K562 (cell line): ENCODE results near the gene NBPF4. TPM values are rescaled to one million over a fixed set of nuclear protein-coding genes. Genes with fewer than 3 reads are reported as not detected.

ENCODE experiments used
- ATAC-seq: fragments of 200-7000 bp; cut with Tn5 transposase; 3 replicates; pipeline ENCODE4 v1.9.1; 2020; ENCODE audit warnings: moderate library complexity
- BruUV-seq: library from RNA; stranded (reverse); fragments of 400-500 nt; replicated peaks from 2 replicates; lab custom pipeline; 2021; lab: Mats Ljungman, UMichigan
- CTCF ChIA-PET: fragments of 300-600 bp; formaldehyde crosslinking; extraction: SDS; loops from one replicate; lab custom pipeline; 2021; ENCODE audit warnings: low intra/inter-chr PET ratio; lab: Yijun Ruan, JAX
- POLR2A ChIA-PET: fragments of 300-600, 350-650 bp; sonication (Branson Sonifier 250); formaldehyde crosslinking; extraction: SDS; loops from one replicate; lab custom pipeline; 2021; ENCODE audit warnings: antibody characterized with exemption, inconsistent platforms; lab: Yijun Ruan, JAX
- DNase-seq, 4 experiments: peaks; one replicate each; pipeline versions ENCODE4 v3.0.0 to v3.0.0-alpha.2; 2011 to 2018; ENCODE audit warnings: low spot score in 3 of 4, mixed read lengths in 3 of 4; ENCODE audit errors: extremely low read depth in 1 of 4
- FAIRE-seq: peaks from 2 replicates; lab custom pipeline; 2011; peaks lifted over from hg19 to GRCh38; lab: Jason Lieb, UNC
- H2AFZ ChIP-seq: 2 replicates; pipeline ENCODE4 v1.6.0; 2011; ENCODE audit warnings: low read depth, low read length, control low read depth, inconsistent platforms
- H3K27ac ChIP-seq: fragments of 200-600 bp; 3 replicates; pipeline ENCODE4 v1.8.0; 2011; ENCODE audit warnings: low read depth, mild to moderate bottlenecking, control low read depth, inconsistent platforms, low read length, moderate library complexity, mixed read lengths; ENCODE audit errors: extremely low read depth
- H3K27me3 ChIP-seq, 2 experiments: fragments of 300-600 bp in 1 of 2; 2 replicates in 1 of 2; 3 replicates in 1 of 2; pipeline versions ENCODE4 v1.6.0 to v1.8.0; 2011; ENCODE audit warnings: inconsistent platforms in 2 of 2, low read length in 2 of 2, mild to moderate bottlenecking in 1 of 2, mixed read lengths in 1 of 2, moderate library complexity in 1 of 2; ENCODE audit not compliant: control insufficient read depth in 2 of 2, insufficient read depth in 2 of 2
- H3K36me3 ChIP-seq: fragments of 300-600 bp; 3 replicates; pipeline ENCODE4 v1.8.0; 2011; ENCODE audit warnings: mild to moderate bottlenecking, low read length, inconsistent platforms; ENCODE audit not compliant: control insufficient read depth, insufficient read depth
- H3K4me1 ChIP-seq, 2 experiments: fragments of 200-600 bp in 1 of 2; replicated peaks in 1 of 2; 2 replicates in 1 of 2; 3 replicates in 1 of 2; pipeline versions ENCODE4 v1.5.1 to v1.8.0; 2011; ENCODE audit warnings: inconsistent platforms in 2 of 2, low read length in 2 of 2, mild to moderate bottlenecking in 1 of 2, mixed read lengths in 1 of 2, moderate library complexity in 1 of 2; ENCODE audit not compliant: control insufficient read depth in 2 of 2, insufficient read depth in 2 of 2
- H3K4me2 ChIP-seq: 2 replicates; pipeline ENCODE4 v1.6.1; 2011; ENCODE audit warnings: low read length, control low read depth, inconsistent platforms, mixed read lengths; ENCODE audit not compliant: insufficient read depth
- H3K4me3 ChIP-seq: fragments of 200-600 bp; sonication (generic), shearing (Covaris generic); 2 replicates; pipeline ENCODE4 v1.5.1; 2016; ENCODE audit warnings: control low read depth, inconsistent platforms
- H3K79me2 ChIP-seq: fragments of 200-600 bp; 3 replicates; pipeline ENCODE4 v1.8.0; 2011; ENCODE audit warnings: low read length, inconsistent platforms; ENCODE audit not compliant: control insufficient read depth, insufficient read depth
- H3K9ac ChIP-seq, 2 experiments: 2 replicates each; pipeline versions ENCODE4 v1.6.0 to v1.6.1; 2011; ENCODE audit warnings: low read depth in 2 of 2, low read length in 2 of 2, control low read depth in 1 of 2, inconsistent platforms in 1 of 2, mild to moderate bottlenecking in 1 of 2, mixed read lengths in 1 of 2; ENCODE audit not compliant: insufficient read depth in 1 of 2
- H3K9me1 ChIP-seq: one replicate; pipeline ENCODE4 v1.6.0; 2011; ENCODE audit warnings: inconsistent platforms, mild to moderate bottlenecking, low read length, moderate library complexity; ENCODE audit not compliant: control insufficient read depth, insufficient read depth
- H3K9me3 ChIP-seq: replicated peaks from 2 replicates; pipeline ENCODE4 v1.5.1; 2011; ENCODE audit warnings: low read depth, low read length, inconsistent platforms; ENCODE audit not compliant: control insufficient read depth, insufficient read depth
- H4K20me1 ChIP-seq: replicated peaks from 2 replicates; pipeline ENCODE4 v1.6.1; 2011; ENCODE audit warnings: low read length, inconsistent platforms, mixed read lengths; ENCODE audit not compliant: control insufficient read depth, insufficient read depth
- C11orf30 ChIP-seq: fragments of 450-650 bp; IDR thresholded peaks from 2 replicates; pipeline ENCODE4 v1.6.1; 2016; ENCODE audit warnings: low read depth, mild to moderate bottlenecking
- CBFA2T2 ChIP-seq: fragments of 450-650 bp; conservative IDR thresholded peaks from 2 replicates; pipeline ENCODE4 v1.6.1; 2017; ENCODE audit warnings: mild to moderate bottlenecking
- CBFA2T3 ChIP-seq: fragments of 450-650 bp; IDR thresholded peaks from 2 replicates; pipeline ENCODE4 v1.6.1; 2017
- CHD1 ChIP-seq: fragments of 200-600 bp; sonication (generic); IDR thresholded peaks from one replicate; pipeline ENCODE4 v1.6.1; 2012; ENCODE audit warnings: mild to moderate bottlenecking, moderate library complexity, low read length, inconsistent platforms
- CXXC5 ChIP-seq: fragments of 250-450 bp; sonication (Bioruptor Pico); IDR thresholded peaks from 2 replicates; pipeline ENCODE4 v1.8.0; 2022; ENCODE audit warnings: inconsistent platforms, mild to moderate bottlenecking, moderate library complexity
- ELK1 ChIP-seq: sonication (generic); formaldehyde crosslinking; IDR thresholded peaks from 2 replicates; pipeline ENCODE4 v1.8.1; 2022; ENCODE audit warnings: missing genetic modification reagents
- JUND ChIP-seq, 2 experiments: IDR thresholded peaks; 2 replicates in 1 of 2; 3 replicates in 1 of 2; pipeline ENCODE4 v1.6.1; 2011; ENCODE audit warnings: borderline replicate concordance in 2 of 2, low read depth in 2 of 2, low read length in 2 of 2, improper control_type of control experiment in 1 of 2, missing biosample characterization in 1 of 2, missing genetic modification characterization in 1 of 2, missing genetic modification reagents in 1 of 2
- KLF13 ChIP-seq: fragments of 450-650 bp; IDR thresholded peaks from 2 replicates; pipeline ENCODE4 v1.6.1; 2016; ENCODE audit warnings: missing genetic modification characterization, low read depth, mild to moderate bottlenecking, missing compliant biosample characterization, moderate library complexity, borderline replicate concordance
- PHF8 ChIP-seq: fragments of 200-600 bp; sonication (generic); IDR thresholded peaks from 2 replicates; pipeline ENCODE4 v1.6.1; 2012; ENCODE audit warnings: mixed run types, mild to moderate bottlenecking, inconsistent platforms, low read length, moderate library complexity, borderline replicate concordance
- PTBP1 ChIP-seq: fragments of 200-400 bp; formaldehyde crosslinking; IDR thresholded peaks from 2 replicates; pipeline ENCODE4 v1.6.1; 2017; ENCODE audit warnings: low read depth, low read length
- SRSF7 ChIP-seq: fragments of 200-400 bp; formaldehyde crosslinking; optimal IDR thresholded peaks from 2 replicates; pipeline ENCODE3; 2017; ENCODE audit warnings: mild to moderate bottlenecking, low read depth, low read length
- STAT5A ChIP-seq: IDR thresholded peaks from 2 replicates; pipeline ENCODE4 v1.6.1; 2012; ENCODE audit warnings: low read length, inconsistent platforms, borderline replicate concordance
- TEAD4 ChIP-seq, 2 experiments: sonication (generic) in 1 of 2; formaldehyde crosslinking in 1 of 2; IDR thresholded peaks; 2 replicates each; pipeline versions ENCODE4 v1.6.1 to v1.8.0; 2012 to 2022; ENCODE audit warnings: borderline replicate concordance in 1 of 2, inconsistent platforms in 1 of 2, low read length in 1 of 2, mild to moderate bottlenecking in 1 of 2, missing genetic modification reagents in 1 of 2
- YY1 ChIP-seq, 3 experiments: IDR thresholded peaks; 2 replicates each; pipeline ENCODE4 v1.6.1; 2011; ENCODE audit warnings: low read length in 2 of 3, mild to moderate bottlenecking in 2 of 3, moderate library complexity in 2 of 3, borderline replicate concordance in 1 of 3, control low read depth in 1 of 3, low read depth in 1 of 3; ENCODE audit not compliant: insufficient read depth in 3 of 3, insufficient replicate concordance in 2 of 3, control insufficient read depth in 1 of 3, insufficient read length in 1 of 3; ENCODE audit errors: extremely low read depth in 1 of 3
- ZBTB7A ChIP-seq: IDR thresholded peaks from 2 replicates; pipeline ENCODE4 v1.6.1; 2011; ENCODE audit warnings: low read depth, mild to moderate bottlenecking, low read length, moderate library complexity, borderline replicate concordance; ENCODE audit not compliant: control insufficient read depth
- ZBTB9 ChIP-seq: fragments of 450-650 bp; formaldehyde crosslinking; IDR thresholded peaks from 2 replicates; pipeline ENCODE4 v1.4.0; 2020; ENCODE audit warnings: mild to moderate bottlenecking, moderate library complexity
- ZNF316 ChIP-seq: fragments of 450-650 bp; IDR thresholded peaks from 2 replicates; pipeline ENCODE4 v1.6.1; 2016
- WGBS: fragments of 100-300 bp; shearing (Covaris generic); methylation state at CpG from one replicate; pipeline ENCODE4 v1.1.6; 2016; ENCODE audit warnings: low coverage, mixed read lengths; ENCODE audit not compliant: insufficient coverage; ENCODE audit errors: missing lambda C conversion rate; 5-methylcytosine and 5-hydroxymethylcytosine counted together
- in situ Hi-C: fragments of 300-500 bp; cut with MboI; formaldehyde crosslinking; loops from 4 replicates; pipeline ENCODE4 v1.15.0; 2018; ENCODE audit warnings: inconsistent platforms, mixed read lengths
- intact Hi-C: fragments of 100-400 bp; cut with micrococcal nuclease; formaldehyde crosslinking; loops from 2 replicates; pipeline ENCODE4 v1.14.2; 2022
- polyA plus RNA-seq, 8 experiments: library from polyadenylated mRNA; depleted of rRNA in 4 of 8; stranded (reverse) in 5 of 8; unstranded in 3 of 8; fragments of >200 nt; fragmentation: Nextera tagmentation in 2 of 8; fragmentation: Illumina TruSeq in 1 of 8; extraction: Ambion mirVana in 2 of 8; extraction: Trizol in 1 of 8; gene quantifications; 2 replicates each; pipeline versions ENCODE4 v1.2.1 to v1.2.3, GENCODE V29; 2011 to 2014; ENCODE audit warnings: inconsistent platforms in 1 of 8, missing spikeins in 1 of 8
- total RNA-seq, 7 experiments: library from RNA; depleted of rRNA in 6 of 7; stranded (reverse); fragments of >200 nt in 6 of 7; fragmentation: Illumina TruSeq in 2 of 7; extraction: Trizol in 2 of 7; gene quantifications; 2 replicates each; pipeline versions ENCODE4 v1.2.1 to v1.2.3, GENCODE V29; 2011 to 2021; ENCODE audit warnings: low replicate concordance in 1 of 7

NBPF4 gene
- total and polyA plus RNA-seq, 9 of the 15 experiments (the other 6 are each of a cell fraction or from before 2014, with no cell fraction given), result 3.6 to 10.4 (median 5.9) TPM

- FAIRE-seq (no peak), DNase-seq (peak in 1 of 4 experiments; percentile 55), ATAC-seq (peak; percentile 83)
- H3K79me2 ChIP-seq, result no peaks in the 10 kb centered on the region
- no peak overlapping the region for H3K27ac ChIP-seq
- BruUV-seq, result no TSS peak
- intact Hi-C loops, result no loop called here
- peaks cover 4 to 6% of the 10 kb centered on the region in 2 experiments; a peak in 3 of 5 replicates for H3K4me1 ChIP-seq
- in situ Hi-C loops, result loop anchor here (25.0 kb wide), 1 partner anchor 253 kb away; the partner anchor contains the start of gene NBPF6
- WGBS, result 12% methylated on average over 11 of the region's 11 CpGs
- H3K4me2 ChIP-seq, result peak overlapping the region; percentile 49
- H4K20me1 ChIP-seq, result no peaks in the 10 kb centered on the region
- CTCF ChIA-PET, result no interaction called here
- H3K36me3 ChIP-seq, result no peaks in the 10 kb centered on the region
- no peaks in the 10 kb centered on the region for H3K9me3 ChIP-seq
- H3K9me1 ChIP-seq, result no peaks in the 10 kb centered on the region
- H2AFZ ChIP-seq, result peak overlapping the region; percentile 78
- no peak overlapping the region for H3K4me3 ChIP-seq
- no peaks in the 10 kb centered on the region; a peak in 1 of 5 replicates for H3K27me3 ChIP-seq
- POLR2A ChIA-PET, result interaction anchor here (0.6 to 2.7 kb wide), 3 partner anchors 9 to 525 kb away, joined by 3 to 18 read pairs (median 3); partner anchors contain the start of gene SLC25A24
- peak overlapping the region; percentile 15 to 21; a peak in 3 of 4 replicates for H3K9ac ChIP-seq
- TF ChIP-seq ZNF316 (peak; percentile 36; the same call in 1 of the 2 replicates), ELK1 (no peak), SRSF7 (no peak), PTBP1 (no peak), CHD1 (no peak), STAT5A (no peak), CBFA2T3 (peak; percentile 75), CBFA2T2 (peak; percentile 63), CXXC5 (CRISPR knock-in tag) (0 out of 2 replicates have a peak, but pooled peaks have one; percentile 14), KLF13 (no peak), PHF8 (no peak), JUND (IDR thresholded peaks at IDR 0.05; ENCODE audit: borderline replicate concordance, low read depth, low read length) (no peak), JUND (tag; IDR thresholded peaks at IDR 0.05; ENCODE audit: borderline replicate concordance, low read depth, low read length) (no peak), C11orf30 (peak; percentile 41; the same call in 1 of the 2 replicates), ZBTB9 (CRISPR knock-in tag) (no peak), TEAD4 (IDR thresholded peaks at IDR 0.05; ENCODE audit: low read length) (peak; percentile 16; the same call in 1 of the 2 replicates), TEAD4 (CRISPR knock-in tag; IDR thresholded peaks at IDR 0.05; ENCODE audit: borderline replicate concordance) (no peak), YY1 (IDR thresholded peaks at IDR 0.05; ENCODE audit: borderline replicate concordance in 1 of 3, control insufficient read depth in 1 of 3, extremely low read depth in 1 of 3, insufficient read depth in 3 of 3, insufficient read length in 1 of 3, insufficient replicate concordance in 2 of 3, low read depth in 1 of 3, low read length in 2 of 3) (peak in 1 of 3 experiments; percentile 61), ZBTB7A (peak; percentile 65; the same call in 1 of the 2 replicates)
Measured at GRCh38 chr1:108208724-108209446, 35.0 kb downstream of the NBPF4 start.
